Measurements from ENCODE around the gene FGD4.

The FGD4 gene

GRCh38 chr12:32444895-32445294, 45.5 kb downstream of the FGD4 start:
- DNase-seq (ENCODE audit: low read depth in 1 of 2, low spot score in 1 of 2) = no peak
- H3K4me3 ChIP-seq (replicated peaks; ENCODE audit: insufficient read depth, low read length) = no peak overlapping the region
- H3K27ac ChIP-seq (replicated peaks) = no peak overlapping the region
- H3K27me3 ChIP-seq (ENCODE audit: insufficient read depth, poor library complexity, severe bottlenecking) = no peaks in the 10 kb centered on the region
- TF ChIP-seq GABPA (IDR thresholded peaks at IDR 0.05; ENCODE audit: low read depth) (no peak), POLR2AphosphoS5 (IDR thresholded peaks at IDR 0.05; ENCODE audit: low read depth) (no peak), REST (IDR thresholded peaks at IDR 0.05; ENCODE audit: insufficient replicate concordance, low read depth) (no peak), SPI1 (IDR thresholded peaks at IDR 0.05; ENCODE audit: borderline replicate concordance, low read depth) (no peak)
- TF ChIP-seq, protein P1, sequence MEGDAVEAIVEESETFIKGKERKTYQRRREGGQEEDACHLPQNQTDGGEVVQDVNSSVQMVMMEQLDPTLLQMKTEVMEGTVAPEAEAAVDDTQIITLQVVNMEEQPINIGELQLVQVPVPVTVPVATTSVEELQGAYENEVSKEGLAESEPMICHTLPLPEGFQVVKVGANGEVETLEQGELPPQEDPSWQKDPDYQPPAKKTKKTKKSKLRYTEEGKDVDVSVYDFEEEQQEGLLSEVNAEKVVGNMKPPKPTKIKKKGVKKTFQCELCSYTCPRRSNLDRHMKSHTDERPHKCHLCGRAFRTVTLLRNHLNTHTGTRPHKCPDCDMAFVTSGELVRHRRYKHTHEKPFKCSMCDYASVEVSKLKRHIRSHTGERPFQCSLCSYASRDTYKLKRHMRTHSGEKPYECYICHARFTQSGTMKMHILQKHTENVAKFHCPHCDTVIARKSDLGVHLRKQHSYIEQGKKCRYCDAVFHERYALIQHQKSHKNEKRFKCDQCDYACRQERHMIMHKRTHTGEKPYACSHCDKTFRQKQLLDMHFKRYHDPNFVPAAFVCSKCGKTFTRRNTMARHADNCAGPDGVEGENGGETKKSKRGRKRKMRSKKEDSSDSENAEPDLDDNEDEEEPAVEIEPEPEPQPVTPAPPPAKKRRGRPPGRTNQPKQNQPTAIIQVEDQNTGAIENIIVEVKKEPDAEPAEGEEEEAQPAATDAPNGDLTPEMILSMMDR (IDR thresholded peaks at IDR 0.05; ENCODE audit: insufficient read depth, low read length) = no peak

GRCh38 chr12:32445356-32445755, 46.0 kb downstream of the FGD4 start:
- H3K4me3 ChIP-seq (replicated peaks; ENCODE audit: insufficient read depth, low read length) = no peak overlapping the region
- no peaks in the 10 kb centered on the region for H3K27me3 ChIP-seq (ENCODE audit: insufficient read depth, poor library complexity, severe bottlenecking)
- no peak overlapping the region for H3K27ac ChIP-seq (replicated peaks)
- no peak for TF ChIP-seq SPI1 (IDR thresholded peaks at IDR 0.05; ENCODE audit: borderline replicate concordance, low read depth)
- no peak for TF ChIP-seq GABPA (IDR thresholded peaks at IDR 0.05; ENCODE audit: low read depth)
- TF ChIP-seq, protein P1 (IDR thresholded peaks at IDR 0.05; ENCODE audit: insufficient read depth, low read length) = no peak
- no peak for TF ChIP-seq POLR2AphosphoS5 (IDR thresholded peaks at IDR 0.05; ENCODE audit: low read depth)
- TF ChIP-seq REST (IDR thresholded peaks at IDR 0.05; ENCODE audit: insufficient replicate concordance, low read depth) = no peak
- DNase-seq (ENCODE audit: low read depth in 1 of 2, low spot score in 1 of 2) = no peak

DNA sequence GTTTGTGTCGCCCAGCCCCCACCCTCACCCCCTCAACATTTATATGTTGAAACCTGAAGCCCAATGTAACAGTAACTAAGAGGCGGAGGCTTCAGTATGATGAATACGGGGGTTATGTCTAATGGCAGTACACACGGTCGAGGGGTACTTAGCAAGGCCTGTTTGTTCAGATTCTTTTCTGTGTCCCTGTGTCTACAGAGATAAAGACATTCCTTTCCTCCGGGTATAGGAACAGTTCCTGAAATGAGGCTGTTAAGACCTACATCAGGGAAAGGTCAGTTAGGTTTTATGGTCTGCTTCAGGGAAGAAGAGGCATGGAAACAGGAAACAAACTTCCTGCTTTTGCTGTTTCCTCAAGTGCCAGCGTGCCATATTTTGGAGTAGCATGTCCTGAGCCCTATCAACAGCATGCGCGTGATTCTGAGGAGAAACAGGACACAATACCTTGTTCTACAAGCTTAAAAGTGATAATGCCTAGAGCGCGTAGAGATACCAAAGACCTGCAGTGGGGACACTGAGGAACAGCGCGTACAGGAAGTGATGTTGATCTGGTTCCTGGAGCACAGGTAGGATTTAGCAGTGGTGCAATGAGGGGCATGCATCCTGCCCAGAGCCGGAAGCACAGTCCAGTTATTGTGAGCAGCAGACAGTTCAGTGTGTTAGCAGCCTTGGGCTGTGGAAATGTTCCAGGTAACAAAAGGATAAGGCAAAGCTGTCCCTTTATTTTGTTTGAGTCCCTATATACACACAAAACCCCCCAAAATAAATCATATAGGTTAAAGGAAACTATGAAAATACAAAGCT, 47.2 kb downstream of the FGD4 start:
- TF ChIP-seq, protein P1 (IDR thresholded peaks at IDR 0.05; ENCODE audit: insufficient read depth, low read length) = no peak
- TF ChIP-seq POLR2AphosphoS5 (IDR thresholded peaks at IDR 0.05; ENCODE audit: low read depth) (no peak), SPI1 (IDR thresholded peaks at IDR 0.05; ENCODE audit: borderline replicate concordance, low read depth) (no peak), REST (IDR thresholded peaks at IDR 0.05; ENCODE audit: insufficient replicate concordance, low read depth) (no peak), GABPA (IDR thresholded peaks at IDR 0.05; ENCODE audit: low read depth) (no peak)
- H3K4me3 ChIP-seq (replicated peaks; ENCODE audit: insufficient read depth, low read length) = no peak overlapping the region
- no peak overlapping the region for H3K27ac ChIP-seq (replicated peaks)
- no peaks in the 10 kb centered on the region for H3K27me3 ChIP-seq (ENCODE audit: insufficient read depth, poor library complexity, severe bottlenecking)
- no peak for DNase-seq (ENCODE audit: low read depth in 1 of 2, low spot score in 1 of 2)

All from HL-60 (cell line).